Stimulated activated CD8-positive, alpha-beta memory T cell treated with anti-CD3 and anti-CD28 coated beads, Interleukin-2, amount 100 ng/mL, for 48 hours (primary cell): ENCODE results near the gene MAP1S.
"Not testable (repeated sequence)": the region's sequence is repeated elsewhere in the genome, so short reads cannot be mapped to it uniquely, and the experiment has no call there.

Experiments used
- DNase-seq, 2 donors: peaks; one replicate each; pipeline ENCODE4 v3.0.0-alpha.2; 2020; ENCODE audit warnings: low read depth in 2 of 2

Gene MAP1S

GRCh38 chr19:17765069-17765618 lies 45.9 kb downstream of the MAP1S start:
- DNase-seq = no peak

DNA sequence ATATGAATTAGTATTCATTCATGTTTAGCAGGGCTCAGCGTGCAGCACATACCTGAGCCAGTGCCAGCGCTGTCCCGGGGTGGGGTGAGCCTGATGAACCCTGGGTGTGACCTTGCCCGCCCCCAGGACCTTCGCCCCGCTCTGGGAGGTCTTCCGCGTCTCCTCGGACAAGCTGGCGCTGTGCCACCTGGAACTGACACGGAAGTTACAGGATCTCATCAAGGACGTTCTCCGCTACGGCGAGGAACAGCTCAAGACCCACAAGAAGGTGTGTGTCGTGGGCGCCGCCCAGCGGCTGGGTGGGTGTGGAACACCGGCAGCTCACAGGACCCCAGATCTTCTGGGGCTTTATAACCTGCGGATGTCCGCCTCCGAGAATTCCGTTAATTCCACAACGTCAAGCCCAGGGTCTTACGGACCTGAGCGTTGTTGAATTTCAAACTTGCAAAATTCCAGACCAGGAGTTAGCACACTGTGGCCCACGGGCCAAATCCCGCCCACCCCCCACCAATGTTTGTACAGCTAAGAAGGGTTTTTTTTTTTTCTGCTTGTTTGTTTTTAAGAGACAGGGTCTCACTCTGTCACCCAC lies 47.4 kb downstream of the MAP1S start:
- no peak for DNase-seq

DNA sequence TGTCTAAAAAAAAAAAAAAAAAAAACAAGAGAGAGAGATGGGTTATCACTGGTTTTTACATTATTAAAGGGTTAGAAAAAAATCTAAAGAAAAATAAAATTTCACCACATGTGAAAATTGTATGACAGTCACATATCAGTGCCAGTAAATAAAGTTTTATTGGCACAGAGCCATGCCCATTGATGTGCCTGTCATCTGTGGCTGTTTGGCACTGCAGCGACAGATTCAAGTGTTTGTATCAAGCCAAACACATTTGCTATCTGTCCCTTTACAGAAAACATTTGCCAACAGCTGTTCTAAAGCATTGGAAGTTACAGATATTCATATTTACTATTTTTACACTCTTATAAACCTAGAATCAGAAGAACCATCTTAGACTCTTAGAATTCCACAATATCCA lies 48.3 kb downstream of the MAP1S start:
- no peak for DNase-seq

DNA sequence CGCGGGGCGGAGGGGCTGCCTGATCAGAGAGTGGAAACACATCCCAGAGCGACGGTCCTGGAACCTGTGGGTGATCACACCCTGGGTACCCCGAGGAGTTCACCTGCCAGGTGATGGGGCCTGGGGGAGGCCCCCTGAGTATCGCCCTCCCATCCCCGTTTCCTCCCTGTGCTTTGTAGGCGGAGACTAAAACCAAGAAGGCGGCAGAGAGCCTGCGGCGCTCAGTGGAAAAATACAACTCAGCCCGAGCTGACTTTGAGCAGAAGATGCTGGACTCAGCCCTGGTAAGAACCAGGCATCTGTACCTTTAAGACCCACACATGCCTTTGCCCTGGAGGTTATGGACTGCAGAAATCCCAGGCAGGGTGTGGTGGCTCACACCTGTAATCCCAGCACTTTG lies 51.3 kb downstream of the MAP1S start:
- no peak for DNase-seq

GRCh38 chr19:17772172-17772571 lies 52.9 kb downstream of the MAP1S start:
- DNase-seq = no peak

DNA sequence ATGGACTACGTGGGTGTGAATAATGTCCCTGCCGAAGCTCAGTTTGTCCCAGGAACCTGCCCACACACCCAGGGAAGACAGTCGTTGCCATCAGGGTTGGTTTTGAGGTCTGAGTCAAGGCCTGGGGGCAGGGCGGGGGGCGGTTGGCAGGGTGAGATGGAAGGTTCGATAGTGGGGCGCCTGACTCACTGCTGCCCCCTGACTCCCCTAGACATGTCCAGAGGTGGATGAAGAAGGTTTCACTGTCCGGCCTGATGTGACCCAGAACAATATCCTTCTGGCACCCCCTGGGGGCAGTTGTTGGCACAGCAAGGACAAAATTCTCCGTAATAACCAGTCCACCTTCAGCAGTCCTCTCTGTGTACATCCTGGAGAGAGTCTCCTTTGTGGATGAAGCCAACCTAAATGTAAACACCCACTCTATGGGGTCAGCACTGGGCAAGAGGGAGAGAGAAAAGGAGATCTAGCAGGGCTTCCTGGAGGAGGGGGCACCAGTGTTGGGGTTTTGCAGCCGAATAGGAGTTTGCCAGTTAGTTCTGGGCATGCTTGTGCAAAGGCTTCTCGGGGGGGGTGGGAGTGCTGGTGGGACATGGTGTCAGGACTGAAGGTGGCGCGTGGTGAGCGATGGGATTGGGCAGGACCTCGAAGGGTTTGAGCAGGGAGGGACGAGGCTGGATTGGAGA lies 56.1 kb downstream of the MAP1S start:
- peak in 1 of 2 donors; percentile 23 for DNase-seq

DNA sequence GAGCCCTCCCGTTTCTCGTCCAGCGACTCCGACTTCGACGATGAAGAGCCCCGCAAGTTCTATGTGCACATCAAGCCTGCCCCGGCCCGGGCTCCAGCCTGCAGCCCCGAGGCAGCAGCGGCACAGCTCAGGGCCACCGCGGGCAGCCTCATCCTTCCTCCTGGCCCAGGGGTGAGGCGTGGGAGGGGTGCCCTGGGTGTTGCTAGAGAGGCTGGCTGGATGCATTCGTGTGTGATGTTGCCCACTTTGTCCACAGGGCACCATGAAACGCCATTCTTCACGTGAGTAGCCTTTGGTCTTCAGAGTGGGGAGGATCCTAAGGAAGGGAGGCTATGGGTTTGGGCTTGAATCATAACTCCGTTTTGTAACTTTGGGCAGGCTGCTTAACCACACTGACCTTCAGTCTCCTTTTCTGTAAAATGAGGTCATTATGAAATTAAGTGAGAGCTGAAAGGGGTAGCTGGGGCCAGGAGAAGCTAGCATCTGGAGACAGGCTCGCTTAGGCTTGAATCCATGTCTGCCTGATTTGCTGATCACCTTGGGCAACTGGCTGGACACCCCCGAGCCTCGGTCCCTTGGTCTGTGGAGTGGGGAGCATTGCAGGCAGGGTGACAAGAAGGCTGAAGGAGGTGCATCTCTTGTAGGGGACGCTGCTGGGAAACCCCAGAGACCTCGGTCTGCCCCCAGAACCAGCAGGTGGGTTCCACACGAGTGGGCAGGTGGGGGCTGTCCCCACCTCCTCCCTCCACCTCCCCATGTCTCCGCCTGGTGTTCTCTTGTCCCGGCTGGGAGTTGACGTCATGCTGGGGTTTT lies 56.9 kb downstream of the MAP1S start:
- DNase-seq = no peak

DNA sequence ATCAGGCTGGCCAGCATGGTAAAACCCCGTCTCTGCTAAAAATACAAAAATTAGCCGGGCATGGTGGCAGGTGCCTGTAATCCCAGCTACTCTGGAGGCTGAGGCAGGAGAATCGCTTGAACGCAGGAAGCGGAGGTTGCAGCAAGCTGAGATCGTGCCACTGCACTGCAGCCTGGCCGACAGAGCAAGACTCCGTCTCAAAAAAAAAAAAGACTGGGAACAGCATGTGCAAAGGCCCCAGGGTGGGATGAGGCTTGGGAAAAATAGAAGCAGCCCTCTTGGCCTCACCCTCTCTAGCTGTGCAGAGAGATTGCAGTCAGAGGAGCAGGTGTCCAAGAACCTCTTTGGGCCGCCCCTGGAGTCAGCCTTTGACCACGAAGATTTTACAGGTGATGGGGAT lies 58.6 kb downstream of the MAP1S start:
- not testable (repeated sequence) for DNase-seq

DNA sequence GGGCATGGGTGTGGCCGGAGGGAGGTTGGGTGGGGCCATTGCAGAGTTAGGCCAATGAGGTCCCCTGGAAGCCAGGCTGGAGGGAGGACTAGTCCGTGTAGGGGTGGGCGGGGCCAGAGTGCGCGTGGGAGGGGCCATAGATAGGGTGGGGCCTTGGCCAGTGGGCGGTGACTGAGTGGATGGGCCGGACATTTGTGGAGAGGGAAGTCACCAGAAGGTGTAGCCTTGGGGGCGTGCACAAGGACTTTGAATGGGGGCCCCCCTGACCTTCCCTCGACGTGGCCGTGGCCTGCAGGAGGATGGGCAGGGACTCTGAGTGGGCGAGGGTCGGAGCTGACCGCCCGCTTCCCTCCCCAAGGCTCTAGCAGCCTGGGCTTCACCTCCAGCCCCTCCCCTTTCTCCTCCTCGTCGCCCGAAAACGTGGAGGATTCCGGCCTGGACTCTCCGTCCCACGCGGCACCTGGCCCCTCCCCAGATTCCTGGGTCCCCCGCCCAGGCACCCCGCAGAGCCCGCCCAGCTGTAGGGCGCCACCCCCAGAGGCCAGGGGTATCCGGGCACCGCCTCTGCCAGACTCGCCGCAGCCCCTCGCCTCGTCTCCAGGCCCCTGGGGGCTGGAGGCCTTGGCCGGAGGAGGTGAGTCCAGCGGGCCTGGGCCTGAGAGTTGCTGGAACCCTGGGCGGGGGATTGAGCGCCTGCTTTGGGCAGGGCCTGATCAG lies 59.1 kb downstream of the MAP1S start:
- DNase-seq = peak; percentile 54 to 66

DNA sequence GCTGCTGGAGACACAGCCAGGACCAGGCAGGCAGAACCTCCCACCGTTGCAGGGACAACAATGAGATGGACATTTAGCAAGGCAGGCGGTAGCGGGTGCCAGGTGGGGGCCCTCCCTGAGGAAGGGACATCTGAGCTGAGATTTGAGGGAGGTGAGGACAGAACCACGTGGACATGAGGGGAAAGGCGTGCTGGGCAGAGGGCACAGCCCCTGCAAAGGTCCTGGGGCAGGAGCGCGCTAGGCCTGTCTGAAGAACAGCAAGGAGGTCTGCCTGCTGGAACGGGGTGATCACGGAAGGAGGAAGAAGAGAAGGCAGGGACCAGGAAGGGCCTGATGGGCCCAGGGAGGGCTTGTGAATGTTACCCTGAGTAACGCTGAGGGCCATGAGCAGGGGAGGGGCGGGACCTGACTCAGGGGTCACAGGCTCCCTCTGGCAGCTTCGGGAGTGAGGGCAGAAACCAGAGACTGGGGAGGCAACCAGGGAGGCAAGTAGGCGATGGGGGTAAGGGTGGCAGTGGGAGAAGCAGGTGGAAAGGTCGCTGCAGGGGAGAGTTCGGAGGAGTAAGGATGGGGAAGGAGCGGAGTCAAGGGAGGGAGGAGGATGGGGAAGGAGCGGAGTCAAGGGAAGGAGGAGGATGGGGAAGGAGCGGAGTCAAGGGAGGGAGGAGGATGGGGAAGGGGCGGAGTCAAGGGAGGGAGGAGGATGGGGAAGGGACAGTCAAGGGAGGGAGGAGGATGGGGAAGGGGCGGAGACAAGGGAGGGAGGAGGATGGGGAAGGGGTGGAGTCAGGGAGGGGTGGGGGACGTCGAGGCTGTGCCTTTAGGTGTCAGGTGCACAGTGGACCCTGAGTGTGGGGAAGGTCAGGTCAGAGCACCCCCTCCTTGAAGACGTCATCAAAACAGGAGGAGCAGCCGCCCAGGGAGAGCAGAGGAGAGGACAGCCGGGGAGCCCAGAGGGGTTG lies 60.0 kb downstream of the MAP1S start:
- DNase-seq = no peak

DNA sequence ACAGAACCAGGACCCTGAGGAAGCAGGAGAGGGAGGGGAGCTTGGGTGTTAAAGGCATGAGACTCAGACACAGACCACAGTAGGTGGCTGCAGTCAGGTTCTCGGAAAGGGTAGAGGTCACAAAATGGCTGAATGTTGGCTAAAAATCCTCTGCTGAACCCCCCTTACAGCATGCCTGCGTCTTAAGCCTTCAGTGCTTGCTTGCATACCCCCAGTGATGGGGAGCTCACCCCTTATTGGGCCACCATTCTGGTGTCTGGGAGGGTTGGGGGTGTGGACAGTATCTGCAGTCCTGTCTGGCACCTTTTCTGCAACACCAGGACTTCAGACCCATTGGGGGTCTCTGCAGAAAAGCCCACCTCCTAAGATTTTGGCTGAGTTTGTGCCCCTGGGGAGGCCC lies 61.5 kb downstream of the MAP1S start:
- no peak for DNase-seq

- DNase-seq = not testable (repeated sequence)
These were observed 64.4 kb downstream of the MAP1S start for GRCh38 chr19:17783721-17784120.
